KG1 (cell line): ENCODE data around the gene L1TD1.
"Not testable (repeated sequence)": the region's sequence is repeated elsewhere in the genome, so short reads cannot be mapped to it uniquely, and the experiment has no call there.

Source experiments
- DNase-seq: peaks from one replicate; lab custom pipeline; 2025; lab: John Stamatoyannopoulos, UW

Gene L1TD1, protein sequence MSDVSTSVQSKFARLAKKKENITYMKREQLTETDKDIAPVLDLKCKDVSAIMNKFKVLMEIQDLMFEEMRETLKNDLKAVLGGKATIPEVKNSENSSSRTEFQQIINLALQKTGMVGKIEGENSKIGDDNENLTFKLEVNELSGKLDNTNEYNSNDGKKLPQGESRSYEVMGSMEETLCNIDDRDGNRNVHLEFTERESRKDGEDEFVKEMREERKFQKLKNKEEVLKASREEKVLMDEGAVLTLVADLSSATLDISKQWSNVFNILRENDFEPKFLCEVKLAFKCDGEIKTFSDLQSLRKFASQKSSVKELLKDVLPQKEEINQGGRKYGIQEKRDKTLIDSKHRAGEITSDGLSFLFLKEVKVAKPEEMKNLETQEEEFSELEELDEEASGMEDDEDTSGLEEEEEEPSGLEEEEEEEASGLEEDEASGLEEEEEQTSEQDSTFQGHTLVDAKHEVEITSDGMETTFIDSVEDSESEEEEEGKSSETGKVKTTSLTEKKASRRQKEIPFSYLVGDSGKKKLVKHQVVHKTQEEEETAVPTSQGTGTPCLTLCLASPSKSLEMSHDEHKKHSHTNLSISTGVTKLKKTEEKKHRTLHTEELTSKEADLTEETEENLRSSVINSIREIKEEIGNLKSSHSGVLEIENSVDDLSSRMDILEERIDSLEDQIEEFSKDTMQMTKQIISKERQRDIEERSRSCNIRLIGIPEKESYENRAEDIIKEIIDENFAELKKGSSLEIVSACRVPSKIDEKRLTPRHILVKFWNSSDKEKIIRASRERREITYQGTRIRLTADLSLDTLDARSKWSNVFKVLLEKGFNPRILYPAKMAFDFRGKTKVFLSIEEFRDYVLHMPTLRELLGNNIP

DNA sequence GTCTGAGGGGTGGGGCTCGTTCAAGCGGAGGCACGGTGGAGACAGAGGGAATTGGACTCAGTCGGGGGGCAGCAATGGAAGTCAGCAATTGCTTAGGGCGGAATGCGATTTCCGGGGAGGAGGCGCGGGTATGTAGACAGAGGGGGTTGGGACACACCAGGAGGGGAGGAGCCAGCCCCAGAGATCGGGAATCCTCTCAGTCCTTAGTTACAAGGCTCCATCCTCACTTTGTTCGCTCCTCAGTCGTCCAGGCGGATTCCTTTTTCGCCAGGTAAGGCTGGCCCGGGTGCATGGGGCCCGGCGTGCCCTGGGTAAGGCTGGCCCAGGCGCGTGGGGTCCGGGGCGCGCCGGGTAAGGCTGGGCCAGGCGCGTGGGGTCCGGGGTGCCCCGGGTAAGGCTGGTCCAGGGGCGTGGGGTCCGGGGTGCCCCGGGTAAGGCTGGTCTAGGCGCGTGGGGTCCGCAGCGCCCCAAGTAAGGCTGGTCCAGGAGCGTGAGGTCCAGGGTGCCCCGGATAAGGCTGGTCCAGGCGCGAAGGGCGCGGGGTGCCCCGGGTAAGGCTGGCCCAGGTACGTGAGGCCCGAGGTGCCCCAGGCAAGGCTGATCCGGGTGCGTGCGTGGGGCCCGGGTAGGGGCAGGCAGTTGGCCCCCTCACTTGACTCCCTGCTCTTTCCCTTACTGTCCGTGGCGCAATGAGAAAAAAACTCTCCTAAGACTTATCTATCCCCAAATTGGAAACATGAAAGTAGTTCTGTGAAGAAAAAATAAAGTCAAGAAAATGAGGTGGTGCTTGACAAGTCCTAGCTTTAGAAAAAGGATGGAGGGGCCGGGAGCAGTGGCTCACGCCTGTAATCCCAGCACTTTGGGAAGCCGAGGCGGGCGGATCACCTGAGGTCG is at the start of gene L1TD1:
L1TD1 (plus strand) TSS at position 199 of the 894 bp plus-strand sequence. CDS start 11,780 bp downstream, outside the sequence.
- no peak for DNase-seq

DNA sequence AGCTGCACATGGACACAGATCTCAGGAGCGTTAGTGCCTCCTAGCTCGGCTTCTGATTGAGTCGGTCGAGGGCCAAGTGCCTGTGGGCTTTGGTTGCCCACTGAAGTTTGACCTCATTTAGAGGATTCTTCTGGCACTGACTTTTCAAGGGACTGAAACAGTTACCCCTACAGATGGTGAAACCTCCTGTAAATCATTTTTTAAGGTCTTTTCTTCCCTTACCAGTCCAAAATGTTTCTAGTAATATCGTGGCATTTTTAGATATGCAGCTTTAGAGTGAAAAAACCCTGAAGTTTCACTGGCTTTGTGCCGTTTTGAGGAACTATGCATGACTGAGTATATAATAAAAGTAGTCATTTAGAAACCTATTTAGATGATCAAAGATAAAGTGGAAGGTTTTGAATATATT is 34.7 kb upstream of the L1TD1 start:
- no peak for DNase-seq

DNA sequence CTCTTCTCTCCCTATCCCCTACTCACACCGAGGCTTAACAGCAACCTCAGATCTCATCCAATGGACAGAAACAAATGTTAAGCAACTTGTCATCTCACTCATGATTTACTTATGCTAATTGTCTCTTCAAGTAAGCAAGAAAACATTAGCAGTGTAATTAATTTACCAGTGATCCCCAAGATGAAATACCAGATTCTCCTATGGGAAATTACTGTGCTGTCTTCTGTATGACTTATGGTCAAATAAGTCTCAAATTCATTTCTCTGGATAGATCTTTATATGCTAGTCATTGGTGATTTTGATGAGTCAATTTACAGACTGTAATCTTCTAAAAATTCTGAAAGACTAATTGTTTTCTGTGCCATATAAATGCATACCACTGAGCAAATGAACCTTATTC is 32.9 kb upstream of the L1TD1 start:
- DNase-seq: no peak

DNA sequence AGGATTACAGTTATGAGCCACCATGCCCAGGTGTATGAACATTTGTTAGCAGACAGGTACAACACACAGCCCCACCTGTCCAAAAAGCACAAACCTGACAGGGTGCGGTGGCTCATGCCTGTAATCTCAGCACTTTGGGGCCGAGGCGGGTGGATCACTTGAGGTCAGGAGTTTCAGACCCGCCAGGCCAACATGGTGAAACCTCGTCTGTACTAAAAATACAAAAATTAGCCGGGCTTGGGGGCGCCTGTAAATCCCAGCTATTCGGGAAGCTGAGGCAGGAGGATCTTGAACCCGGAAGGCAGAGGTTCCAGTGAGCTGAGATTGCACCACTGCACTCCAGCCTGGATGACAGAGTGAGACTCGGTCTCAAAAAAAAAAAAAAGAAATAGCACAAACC is 24.3 kb upstream of the L1TD1 start:
- DNase-seq: not testable (repeated sequence)

DNA sequence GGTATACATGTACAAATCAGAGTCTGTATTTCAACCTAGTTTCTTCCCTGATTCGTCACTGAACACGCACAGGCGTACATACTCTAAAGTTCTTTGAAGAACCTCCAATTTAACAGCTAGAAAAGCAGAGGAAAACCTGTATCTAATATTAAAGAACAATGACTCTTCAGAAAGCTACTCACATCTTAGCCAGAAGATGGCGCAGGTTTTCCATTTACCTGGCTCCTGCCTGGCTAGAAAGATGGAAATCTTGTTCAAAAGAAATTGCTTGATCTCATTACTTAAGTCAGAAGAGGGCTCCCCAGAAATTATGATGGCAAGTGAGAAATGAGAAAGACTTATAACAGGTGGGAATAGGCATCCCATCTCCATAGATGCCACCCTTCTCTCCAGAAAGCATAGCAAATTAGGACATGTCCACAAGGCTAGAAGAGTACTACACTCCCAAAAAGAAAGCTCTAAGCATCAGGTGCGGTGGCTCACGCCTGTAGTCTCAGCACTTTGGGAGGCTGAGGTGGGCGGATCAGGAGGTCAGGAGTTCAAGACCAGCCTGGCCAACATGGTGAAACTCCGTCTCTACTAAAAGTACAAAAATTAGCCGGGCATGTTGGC is 19.0 kb upstream of the L1TD1 start:
- DNase-seq: peak; percentile 41

DNA sequence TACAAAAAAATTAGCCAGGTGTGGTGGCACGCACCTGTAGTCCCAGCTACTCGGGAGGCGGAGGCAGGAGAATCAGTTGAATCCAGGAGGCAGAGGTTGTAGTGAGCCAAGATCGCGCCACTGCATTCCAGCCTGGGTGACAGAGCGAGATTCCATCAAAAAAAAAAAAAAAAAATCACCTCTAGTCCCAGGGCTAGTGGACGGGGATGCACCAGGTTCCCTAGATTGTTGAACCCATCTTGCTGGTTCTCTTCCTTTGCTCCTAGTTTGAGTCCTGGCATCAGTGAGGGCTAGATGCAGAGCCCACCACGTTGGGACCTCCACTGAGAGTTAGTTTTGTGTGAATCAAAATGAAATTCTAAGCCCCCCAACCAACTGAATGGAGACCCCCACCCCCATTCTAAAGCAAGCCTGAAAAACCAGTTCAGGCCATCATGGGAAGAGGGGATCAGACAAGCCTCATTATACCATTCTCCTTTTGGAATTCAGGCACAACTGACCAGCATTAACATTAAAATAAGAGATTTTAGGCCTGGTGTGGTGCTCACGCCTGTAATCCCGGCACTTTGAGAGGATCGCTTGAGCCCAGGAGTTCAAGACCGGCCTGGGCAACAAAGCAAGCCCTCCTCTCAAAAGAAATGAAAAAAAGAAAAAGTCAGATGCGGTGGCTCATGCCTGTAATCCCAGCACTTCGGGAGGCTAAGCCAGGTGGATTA is 17.9 kb upstream of the L1TD1 start:
- DNase-seq: no peak

DNA sequence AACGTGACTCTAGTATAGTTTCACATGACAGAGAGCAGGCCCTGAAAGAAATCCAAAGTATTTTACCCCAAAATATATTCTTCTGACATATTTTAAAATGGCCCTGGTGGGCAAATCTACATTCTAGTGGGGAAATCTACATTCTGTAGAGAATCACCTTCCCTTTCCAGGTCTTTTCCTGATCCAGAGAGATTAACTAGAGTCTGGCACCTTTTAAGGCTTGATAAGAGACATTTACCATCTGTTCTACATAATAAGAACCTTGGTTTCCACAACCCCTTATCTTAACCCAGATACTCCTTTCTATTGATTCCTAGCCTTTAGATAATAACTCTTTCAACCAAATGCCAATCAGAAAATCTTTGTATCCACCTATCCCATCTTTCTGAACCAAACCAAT is 17.0 kb upstream of the L1TD1 start:
- DNase-seq: no peak

DNA sequence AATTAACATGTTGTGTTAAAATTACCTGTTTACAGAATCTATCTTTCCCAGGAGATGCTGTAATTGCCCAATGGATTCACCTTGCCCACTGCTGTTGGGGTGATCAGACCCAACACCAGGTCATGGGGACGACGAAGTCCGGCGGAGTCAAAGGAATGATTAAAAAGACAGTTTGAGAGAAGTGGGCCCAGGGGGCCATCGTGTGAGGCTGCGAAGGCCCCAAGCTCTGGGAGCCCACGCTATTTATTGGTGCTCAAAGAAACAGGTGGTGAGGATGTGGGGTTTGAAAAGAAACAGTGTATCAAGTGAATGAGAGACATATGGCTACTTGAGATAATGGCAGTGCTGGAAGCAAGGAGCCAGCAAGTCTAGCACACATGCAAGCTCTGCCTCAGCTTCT is 16.3 kb upstream of the L1TD1 start:
- no peak for DNase-seq

DNA sequence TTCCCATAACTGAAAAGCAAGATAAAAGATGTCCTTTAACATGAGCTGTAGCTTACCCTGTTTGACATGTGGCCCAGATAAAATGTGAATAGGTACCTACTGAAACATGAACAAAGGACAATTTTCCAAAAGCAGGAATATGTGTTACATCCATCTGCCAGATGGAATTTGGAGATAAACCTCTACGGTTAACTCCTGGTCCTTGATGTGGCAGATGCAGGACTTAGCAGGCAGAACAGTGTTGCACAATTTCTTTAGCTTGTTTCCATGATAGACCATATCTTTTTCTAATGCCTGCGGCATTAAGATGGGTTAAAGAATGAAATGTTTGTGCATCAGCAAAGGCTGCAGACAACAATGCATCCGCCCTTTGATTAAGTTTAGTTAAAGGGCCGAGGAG is 14.6 kb upstream of the L1TD1 start:
- DNase-seq: not testable (repeated sequence)

DNA sequence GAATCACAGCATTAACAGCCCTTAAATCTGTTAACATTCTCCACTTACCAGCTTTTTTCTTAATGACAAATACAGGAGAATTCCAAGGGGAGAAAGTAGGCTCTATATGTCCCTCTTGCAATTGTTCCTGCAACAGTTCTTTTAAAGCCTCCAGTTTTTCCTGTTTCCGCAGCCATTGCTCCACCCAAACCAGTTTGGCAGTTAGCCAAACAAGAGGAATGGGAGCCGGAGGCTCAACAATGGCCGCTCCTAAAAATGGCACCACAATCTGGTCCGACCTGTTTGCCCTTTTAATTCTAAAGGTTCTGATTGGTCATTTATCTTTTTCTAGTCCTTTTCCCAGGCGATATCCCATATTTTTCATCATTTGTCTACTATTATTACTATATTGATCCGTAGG is 14.0 kb upstream of the L1TD1 start:
- no peak for DNase-seq

DNA sequence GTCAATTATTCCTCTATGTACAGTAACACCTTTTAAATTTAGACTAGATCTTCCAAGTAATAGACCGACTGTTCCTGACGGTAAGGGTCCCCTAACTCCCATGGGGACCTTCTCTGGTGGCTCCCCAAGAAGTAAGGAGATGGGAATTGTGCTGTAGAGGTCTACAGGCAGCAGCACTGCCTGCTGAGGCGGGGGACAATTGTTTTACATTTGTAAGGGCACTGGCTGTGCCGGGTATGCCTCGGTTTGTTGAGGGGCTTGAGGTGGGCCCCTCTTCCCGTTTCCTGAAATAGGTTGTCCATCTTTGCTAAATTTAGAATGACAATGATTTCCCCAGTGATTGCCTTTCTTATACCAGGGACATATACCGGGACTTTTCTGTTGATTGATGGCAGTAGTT is 13.1 kb upstream of the L1TD1 start:
- DNase-seq: no peak

DNA sequence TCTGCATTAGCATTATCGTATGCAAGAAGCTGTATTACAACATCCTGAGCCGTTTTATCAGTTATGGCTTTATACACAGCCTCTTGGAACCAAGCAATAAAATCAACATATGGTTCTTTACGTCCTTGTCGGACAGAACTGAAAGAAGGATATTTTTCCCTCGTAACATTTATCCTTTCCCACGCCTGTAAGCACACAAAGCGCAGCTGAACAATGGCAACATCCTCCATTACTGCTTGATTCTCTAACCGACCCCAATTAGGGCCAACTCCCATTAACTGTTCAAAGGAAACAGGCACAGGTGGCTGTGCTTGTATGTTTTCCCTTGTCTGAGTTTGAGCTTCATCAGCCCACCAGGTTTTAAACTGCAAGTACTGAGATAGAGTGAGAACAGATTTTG is 12.5 kb upstream of the L1TD1 start:
- not testable (repeated sequence) for DNase-seq

DNA sequence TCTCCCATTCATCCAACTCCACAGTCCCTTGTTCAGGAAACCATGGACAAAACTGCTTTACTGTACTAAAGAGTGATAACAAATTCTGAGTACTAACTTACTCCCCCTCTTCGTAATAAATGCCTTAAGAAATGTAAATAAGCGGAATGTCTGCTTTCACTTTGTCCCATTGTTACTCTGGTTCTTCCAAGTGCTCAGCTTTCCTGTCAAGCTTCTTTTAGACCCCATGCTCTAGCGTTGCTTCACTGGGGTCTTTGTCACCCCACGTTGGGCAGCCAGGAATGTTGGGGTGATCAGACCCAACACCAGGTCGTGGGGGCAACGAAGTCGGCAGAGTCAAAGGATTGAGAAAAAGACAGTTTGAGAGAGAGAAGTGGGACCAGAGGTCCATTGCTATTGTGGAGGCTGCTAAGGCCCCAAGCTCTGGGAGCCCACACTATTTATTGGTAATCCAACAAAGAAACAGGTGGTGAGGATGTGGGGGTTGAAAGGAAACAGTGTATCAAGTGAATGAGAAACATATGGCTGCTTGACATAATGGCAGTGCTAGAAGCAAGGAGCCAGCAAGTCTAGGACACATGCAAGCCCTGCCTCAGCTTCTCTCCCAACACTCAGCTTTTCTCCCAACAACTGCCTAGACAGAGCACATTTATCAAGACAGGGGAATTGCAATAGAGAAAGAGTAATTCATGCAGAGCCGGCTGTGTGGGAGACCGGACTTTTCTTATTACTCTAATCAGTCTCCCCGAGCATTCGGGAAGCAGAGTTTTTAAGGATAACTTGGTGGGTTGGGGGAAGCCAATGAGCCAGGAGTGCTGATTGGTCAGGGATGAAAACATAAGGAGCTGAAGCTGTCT is 11.3 kb upstream of the L1TD1 start:
- DNase-seq: not testable (repeated sequence)

DNA sequence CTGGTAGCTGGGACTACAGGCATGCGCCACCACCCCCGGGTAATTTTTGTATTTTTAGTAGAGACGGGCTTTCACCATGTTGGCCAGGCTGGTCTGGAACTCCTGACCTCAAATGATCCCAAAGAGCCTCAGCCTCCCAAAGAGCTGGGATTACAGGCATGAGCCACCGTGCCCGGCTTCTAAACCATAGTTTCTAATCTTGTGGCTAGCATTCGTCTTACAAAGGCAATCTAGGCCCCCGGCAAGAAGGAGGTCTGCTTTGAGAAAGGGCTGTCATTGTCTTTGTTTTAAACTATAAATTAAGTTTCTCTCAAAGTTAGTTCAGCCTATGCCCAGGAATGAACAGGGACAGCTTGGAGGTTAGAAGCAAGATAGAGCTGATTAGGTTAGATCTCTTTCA is 10.3 kb upstream of the L1TD1 start:
- DNase-seq: no peak

DNA sequence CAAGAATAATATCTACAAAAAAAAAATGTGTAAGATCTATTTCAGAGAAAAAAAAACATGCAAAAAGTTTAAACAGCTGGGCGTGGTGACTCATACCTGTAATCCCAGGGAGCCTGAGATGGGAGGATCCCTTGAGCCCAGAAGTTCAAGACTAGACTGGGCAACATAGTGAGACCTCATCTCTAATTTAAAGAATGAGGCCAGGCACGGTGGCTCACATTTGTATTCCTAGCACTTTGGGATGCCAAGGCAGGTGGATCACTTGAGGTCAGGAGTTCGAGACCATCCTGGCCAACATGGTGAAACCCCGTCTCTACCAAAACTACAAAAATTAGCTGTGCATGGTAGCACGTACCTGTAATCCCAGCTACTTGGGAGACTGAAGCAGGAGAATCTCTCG is 9.4 kb upstream of the L1TD1 start:
- DNase-seq: not testable (repeated sequence)

DNA sequence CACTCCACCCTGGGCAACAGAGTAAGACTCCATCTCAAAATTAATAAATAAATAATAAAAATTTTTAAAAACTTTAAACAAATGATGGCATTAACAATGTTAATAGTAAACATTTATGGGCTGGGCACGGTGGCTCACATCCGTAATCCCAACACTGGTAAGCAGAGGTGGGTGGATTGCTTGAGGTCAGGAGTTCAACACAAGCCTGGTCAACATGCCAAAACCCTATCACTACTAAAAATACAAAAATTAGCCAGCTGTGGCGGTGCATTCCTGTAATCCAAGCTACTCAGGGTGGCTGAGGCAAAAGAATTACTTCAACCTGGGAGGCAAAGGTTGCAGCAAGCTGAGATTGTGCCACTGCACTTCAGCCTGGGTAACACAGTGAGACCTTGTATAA is 9.0 kb upstream of the L1TD1 start:
- DNase-seq: no peak

DNA sequence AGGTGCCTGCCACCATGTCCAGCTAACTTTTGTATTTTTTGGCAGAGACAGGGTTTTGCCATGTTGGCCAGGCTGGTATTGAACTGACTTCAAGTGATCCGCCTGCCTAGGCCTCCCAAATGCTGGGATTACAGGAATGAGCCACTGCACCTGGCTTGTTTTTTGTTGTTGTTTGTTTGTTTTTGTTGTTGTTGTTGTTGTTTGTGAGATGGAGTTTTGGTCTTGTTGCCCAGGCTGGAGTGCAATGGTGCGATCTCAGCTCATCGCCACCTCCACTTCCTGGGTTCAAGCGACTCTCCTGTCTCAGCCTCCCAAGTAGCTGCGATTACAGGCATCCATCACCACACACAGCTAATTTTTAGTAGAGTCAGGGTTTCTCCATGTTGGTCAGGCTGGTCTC is 7.1 kb upstream of the L1TD1 start:
- DNase-seq: no peak

DNA sequence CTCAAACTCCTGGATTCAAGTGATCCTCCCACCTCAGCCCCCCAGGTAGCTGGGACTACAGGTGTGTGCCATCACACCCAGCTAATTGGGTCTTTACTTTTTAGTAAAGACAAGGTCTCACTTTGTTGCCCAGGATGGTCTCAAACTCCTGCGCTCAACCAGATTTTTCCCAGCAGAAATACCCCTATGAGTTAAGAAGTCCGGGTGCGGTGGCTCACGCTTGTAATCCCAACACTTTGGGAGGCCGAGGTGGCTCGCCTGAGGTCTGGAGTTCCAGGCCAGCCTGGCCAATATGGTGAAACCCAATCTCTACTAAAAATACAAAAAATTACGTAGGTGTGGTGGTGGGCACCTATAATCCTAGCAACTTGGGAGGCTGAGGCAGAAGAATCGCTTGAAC is 6.5 kb upstream of the L1TD1 start:
- DNase-seq: no peak

DNA sequence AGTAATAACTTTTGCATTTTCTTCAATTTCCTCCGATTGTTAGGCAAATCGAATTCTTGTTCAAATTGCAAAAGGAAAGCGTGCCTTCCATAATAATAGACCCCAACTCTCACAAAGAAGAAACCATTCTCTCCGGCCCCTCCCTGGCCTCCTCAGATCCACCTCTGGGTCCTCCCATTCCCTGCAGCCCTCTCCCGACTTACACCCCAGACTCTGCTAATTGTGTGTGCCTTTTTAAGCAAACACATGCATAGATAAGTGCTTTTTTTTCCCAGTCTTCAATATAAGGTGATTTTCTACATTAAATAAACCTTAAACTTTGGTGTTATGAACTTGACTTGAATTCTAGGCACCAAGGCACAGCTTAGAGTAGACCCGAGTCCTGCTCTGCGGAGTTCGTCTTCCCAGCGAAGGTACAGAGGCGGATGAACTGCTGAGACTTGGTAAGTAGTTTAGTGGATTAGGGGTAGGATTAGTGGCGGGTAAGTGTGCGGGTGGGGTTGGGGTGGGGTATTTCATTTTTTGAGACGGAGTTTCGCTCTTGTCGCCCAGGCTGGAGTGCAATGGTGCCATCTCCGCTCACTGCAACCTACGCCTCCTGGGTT is 1.5 kb downstream of the L1TD1 start:
- no peak for DNase-seq
